ENCODE measurements around the gene AGBL4.

The AGBL4 gene

GRCh38 chr1:48939828-48940227, 1083.9 kb downstream of the AGBL4 start:
- no peak for TF ChIP-seq ZNF70 (CRISPR knock-in tag; IDR thresholded peaks at IDR 0.05)
- TF ChIP-seq ARNTL (CRISPR knock-in tag; IDR thresholded peaks at IDR 0.05; ENCODE audit: borderline replicate concordance, low read depth) = no peak
- TF ChIP-seq CSRNP3 (CRISPR knock-in tag; IDR thresholded peaks at IDR 0.05) = no peak
- no peak for TF ChIP-seq CSDC2 (CRISPR knock-in tag; IDR thresholded peaks at IDR 0.05)
- TF ChIP-seq TSHZ2 (CRISPR knock-in tag; IDR thresholded peaks at IDR 0.05) = no peak
- no peak for TF ChIP-seq TCF4 (CRISPR knock-in tag; IDR thresholded peaks at IDR 0.05; ENCODE audit: borderline replicate concordance)
- TF ChIP-seq TOX (CRISPR knock-in tag; IDR thresholded peaks at IDR 0.05; ENCODE audit: borderline replicate concordance) = no peak
- no peak for TF ChIP-seq ZNF8 (CRISPR knock-in tag; IDR thresholded peaks at IDR 0.05)
- no peak for TF ChIP-seq OSR1 (CRISPR knock-in tag; IDR thresholded peaks at IDR 0.05)
- no peak for TF ChIP-seq ESRRG (CRISPR knock-in tag; IDR thresholded peaks at IDR 0.05)
- TF ChIP-seq ZC3H10 (CRISPR knock-in tag; IDR thresholded peaks at IDR 0.05) = no peak
- no peak for TF ChIP-seq CREB5 (CRISPR knock-in tag; IDR thresholded peaks at IDR 0.05; ENCODE audit: low read depth)
- no peak for TF ChIP-seq PATZ1 (CRISPR knock-in tag; IDR thresholded peaks at IDR 0.05; ENCODE audit: borderline replicate concordance)
- no peak for TF ChIP-seq ZFP3 (CRISPR knock-in tag; IDR thresholded peaks at IDR 0.05)
- no peak for TF ChIP-seq RARB (CRISPR knock-in tag; IDR thresholded peaks at IDR 0.05)
- no peak for ATAC-seq

GRCh38 chr1:48939042-48939441, 1084.7 kb downstream of the AGBL4 start:
- ATAC-seq = peak; percentile 56

More at GRCh38 chr1:48939042-48939441, 1084.7 kb downstream of the AGBL4 start:
- TF ChIP-seq ARNTL (CRISPR knock-in tag; IDR thresholded peaks at IDR 0.05; ENCODE audit: borderline replicate concordance, low read depth) (no peak), TOX (CRISPR knock-in tag; IDR thresholded peaks at IDR 0.05; ENCODE audit: borderline replicate concordance) (no peak), ZNF565 (CRISPR knock-in tag; conservative IDR thresholded peaks at IDR 0.05; ENCODE audit: low read depth) (no peak), GLIS3 (CRISPR knock-in tag; IDR thresholded peaks at IDR 0.05) (no peak), SNAI2 (CRISPR knock-in tag; IDR thresholded peaks at IDR 0.05) (no peak), CREB5 (CRISPR knock-in tag; IDR thresholded peaks at IDR 0.05; ENCODE audit: low read depth) (no peak), OSR1 (CRISPR knock-in tag; IDR thresholded peaks at IDR 0.05) (no peak), POU6F1 (CRISPR knock-in tag; IDR thresholded peaks at IDR 0.05; ENCODE audit: borderline replicate concordance, low read depth) (no peak), ZC3H10 (CRISPR knock-in tag; IDR thresholded peaks at IDR 0.05) (no peak), CSRNP3 (CRISPR knock-in tag; IDR thresholded peaks at IDR 0.05) (no peak), ZFP3 (CRISPR knock-in tag; IDR thresholded peaks at IDR 0.05) (no peak), CSDC2 (CRISPR knock-in tag; IDR thresholded peaks at IDR 0.05) (no peak), BACH2 (CRISPR knock-in tag; IDR thresholded peaks at IDR 0.05; ENCODE audit: borderline replicate concordance) (no peak), ZFP30 (CRISPR knock-in tag; IDR thresholded peaks at IDR 0.05) (no peak), PPARA (CRISPR knock-in tag; IDR thresholded peaks at IDR 0.05; ENCODE audit: borderline replicate concordance) (no peak)
